Right lobe of liver (tissue), 6 donors: ENCODE data around the gene MATK. TPM values are rescaled to one million over a fixed set of nuclear protein-coding genes. Genes with fewer than 3 reads are reported as not detected.
A peak's percentile ranks its signal among the peaks of the same experiment; 100 is the strongest.

Source experiments
- ATAC-seq, 4 donors: fragments of 200-7000 bp; cut with Tn5 transposase; one replicate each; pipeline ENCODE4 v1.9.1; 2020; ENCODE audit warnings: mild to moderate bottlenecking in 4 of 4, moderate library complexity in 4 of 4
- DNase-seq, 3 donors: peaks; one replicate each; pipeline ENCODE4 v3.0.0-alpha.2; 2020
- H3K27ac ChIP-seq, 3 donors: fragments of 200-600 bp; one replicate each; pipeline ENCODE4 v1.8.0; 2022
- H3K27me3 ChIP-seq, 2 donors: fragments of 200-600 bp; one replicate each; pipeline ENCODE4 v1.8.0; 2022
- H3K36me3 ChIP-seq, 4 donors: fragments of 200-600 bp; sonication (generic) in 1 of 4; one replicate each; pipeline versions ENCODE4 v1.5.1 to v1.8.0; 2017 to 2022; ENCODE audit warnings: control low read depth in 1 of 4
- H3K4me1 ChIP-seq, 4 donors: fragments of 200-600 bp; sonication (generic) in 1 of 4; one replicate each; pipeline versions ENCODE4 v1.5.1 to v1.8.0; 2017 to 2022; ENCODE audit warnings: control low read depth in 1 of 4
- H3K4me3 ChIP-seq, 3 donors: fragments of 200-600 bp; one replicate each; pipeline ENCODE4 v1.8.0; 2022
- H3K9me3 ChIP-seq, 4 donors: fragments of 200-600 bp; sonication (generic) in 1 of 4; one replicate each; pipeline versions ENCODE4 v1.5.1 to v1.8.0; 2017 to 2022; ENCODE audit warnings: control low read depth in 1 of 4
- CTCF ChIP-seq, 4 donors: fragments of 200-600 bp in 3 of 4; fragments of 450-650 bp in 1 of 4; IDR thresholded peaks; one replicate each; pipeline versions ENCODE4 v1.5.1 to v1.8.0; 2016 to 2022; ENCODE audit warnings: antibody characterized with exemption in 4 of 4, mild to moderate bottlenecking in 2 of 4
- POLR2A ChIP-seq: fragments of 450-650 bp; IDR thresholded peaks from one replicate; pipeline ENCODE4 v1.6.1; 2017; ENCODE audit warnings: antibody characterized with exemption, mild to moderate bottlenecking
- WGBS: methylation state at CpG from one replicate; pipeline ENCODE4 v1.1.6; 2018; ENCODE audit warnings: low coverage, low lambda C conversion rate; ENCODE audit not compliant: insufficient coverage; ENCODE audit errors: missing lambda C conversion rate; 5-methylcytosine and 5-hydroxymethylcytosine counted together
- intact Hi-C, 2 donors: fragments of 100-400 bp; cut with DNase I; formaldehyde crosslinking; loops; one replicate each; pipeline versions ENCODE4 v1.11.2 to v1.14.1; 2022
- total RNA-seq, 6 experiments: library from RNA; depleted of rRNA in 2 of 6; stranded (reverse); fragments of >200 nt in 2 of 6; fragmentation: NEBNext Ultra II Directional in 3 of 6; extraction: Animal tissue kit (Norgen Biotek cat#: 25700) in 3 of 6; gene quantifications; one replicate each; pipeline versions ENCODE4 v1.1.0 to v1.2.4, GENCODE V29; 2016 to 2023
- donor health status: DM: no; HTN: yes; CAD: no.
- donor health status: DM: no; HTN: no; CAD: no.
- donor health status: DM: no; HTN: no; CAD: no.
- donor health status: DM: no; HTN: yes; CAD: no.
- donor health status: DM: no; HTN: yes; CAD: no.

Gene MATK
- total RNA-seq, 6 experiments from 2014 or later: 0.49 to 2.5 (median 0.90) TPM

DNA sequence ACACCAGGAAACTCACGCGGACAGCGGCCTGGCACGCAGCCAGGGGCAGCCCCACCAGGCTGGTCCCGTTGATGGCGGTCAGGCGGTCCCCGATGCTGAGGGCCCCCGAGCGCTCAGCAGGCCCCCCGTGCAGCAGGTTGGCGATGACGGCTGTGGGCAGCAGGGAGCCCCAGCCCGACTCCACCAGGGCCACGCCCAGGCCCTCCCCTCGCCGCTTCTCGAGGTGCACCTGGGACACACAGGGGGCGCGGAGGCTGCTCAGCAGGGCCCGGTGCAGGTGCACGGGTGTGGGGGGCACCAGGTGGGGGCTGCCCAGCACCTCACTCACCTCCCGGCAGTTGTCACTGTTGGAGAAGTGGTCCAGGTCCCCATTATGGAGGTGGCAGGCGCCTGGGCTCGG, 33.7 kb downstream of the MATK start:
- no CpG with 5 or more reads among the region's 25 CpGs for WGBS
- DNase-seq (no peak), ATAC-seq (peak in 1 of 4 donors; percentile 5)
- no peak overlapping the region for H3K4me3 ChIP-seq
- no peaks in the 10 kb centered on the region for H3K9me3 ChIP-seq
- no peaks in the 10 kb centered on the region for H3K27me3 ChIP-seq
- intact Hi-C loops: no loop called here
- no peaks in the 10 kb centered on the region for H3K4me1 ChIP-seq
- TF ChIP-seq POLR2A (no peak), CTCF (IDR thresholded peaks at IDR 0.05) (no peak)
- H3K36me3 ChIP-seq: peaks cover 0 to 33% (median 1%) of the 10 kb centered on the region in 4 donors
- no peak overlapping the region for H3K27ac ChIP-seq

DNA sequence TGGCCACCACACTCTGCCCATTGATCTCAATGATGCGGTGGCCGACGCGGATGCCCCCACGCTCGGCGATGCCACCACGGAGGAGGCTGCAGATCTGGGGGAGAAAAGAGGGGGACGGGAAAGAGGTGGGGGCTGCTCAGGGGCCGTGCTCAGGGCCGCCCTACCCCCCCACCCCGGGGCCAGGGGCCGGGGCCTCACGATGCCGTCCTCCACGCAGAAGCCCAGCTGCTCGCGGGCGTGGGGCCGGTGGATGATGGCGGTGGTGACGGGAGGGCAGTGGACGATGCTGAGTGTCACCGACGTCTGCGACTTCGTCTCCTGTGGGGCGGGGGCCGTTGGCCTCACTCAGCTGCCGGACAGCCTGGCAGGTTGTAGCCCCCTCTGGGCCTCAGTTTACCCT, 34.9 kb downstream of the MATK start:
- DNase-seq (no peak), ATAC-seq (no peak)
- Histone ChIP-seq H3K4me3 (no peak overlapping the region), H3K9me3 (no peaks in the 10 kb centered on the region), H3K36me3 (peaks cover 0 to 33% (median 1%) of the 10 kb centered on the region in 4 donors), H3K27me3 (no peaks in the 10 kb centered on the region), H3K27ac (no peak overlapping the region), H3K4me1 (no peaks in the 10 kb centered on the region)
- TF ChIP-seq CTCF (IDR thresholded peaks at IDR 0.05): no peak
- TF ChIP-seq POLR2A: no peak
- WGBS: 80% methylated on average over 2 of the region's 30 CpGs
- intact Hi-C loops: no loop called here

- H3K27ac ChIP-seq: no peak overlapping the region
- 100% methylated on average over 1 of the region's 2 CpGs for WGBS
- no peak overlapping the region for H3K4me3 ChIP-seq
- H3K4me1 ChIP-seq: no peaks in the 10 kb centered on the region
- ATAC-seq (no peak), DNase-seq (no peak)
- peaks cover 0 to 33% (median 1%) of the 10 kb centered on the region in 4 donors for H3K36me3 ChIP-seq
- H3K9me3 ChIP-seq: no peaks in the 10 kb centered on the region
- intact Hi-C loops: no loop called here
- H3K27me3 ChIP-seq: no peaks in the 10 kb centered on the region
- no peak for TF ChIP-seq POLR2A
- no peak for TF ChIP-seq CTCF (IDR thresholded peaks at IDR 0.05)
Observed at GRCh38 chr19:3750211-3750610, 36.0 kb downstream of the MATK start.

GRCh38 chr19:3748965-3749364, 37.2 kb downstream of the MATK start:
- no peaks in the 10 kb centered on the region for H3K27me3 ChIP-seq
- intact Hi-C loops: no loop called here
- no peaks in the 10 kb centered on the region for H3K4me1 ChIP-seq
- ATAC-seq: peak; percentile 55 to 67 (median 61)
- TF ChIP-seq POLR2A (no peak), CTCF (IDR thresholded peaks at IDR 0.05) (no peak)
- no peak overlapping the region for H3K4me3 ChIP-seq
- WGBS: 37% methylated on average over 8 of the region's 8 CpGs
- peaks cover 0 to 33% (median 1%) of the 10 kb centered on the region in 4 donors for H3K36me3 ChIP-seq
- H3K9me3 ChIP-seq: no peaks in the 10 kb centered on the region
- no peak overlapping the region for H3K27ac ChIP-seq
- peak in 2 of 3 donors; percentile 57 to 64 for DNase-seq
